ENCODE results near the gene TMEM87A.

The TMEM87A gene

DNA sequence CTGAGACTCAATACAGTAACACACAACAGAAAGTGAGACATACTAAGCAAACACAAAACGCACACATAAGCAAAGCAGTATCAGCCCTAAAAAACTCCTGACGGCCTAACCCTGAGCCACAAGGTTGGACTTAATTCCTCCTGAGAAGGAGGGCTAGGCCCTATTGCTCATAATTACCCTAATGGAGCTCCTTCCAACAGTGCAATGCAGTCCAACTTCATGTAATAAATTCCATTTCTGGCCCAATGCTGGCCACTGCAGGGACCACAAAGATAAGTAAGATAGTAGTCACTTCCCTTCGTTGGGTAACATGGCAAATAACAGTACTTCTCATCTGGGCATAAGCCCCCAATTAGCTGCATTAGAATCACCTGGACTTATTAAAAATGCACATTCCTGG lies 69.3 kb downstream of the TMEM87A start:
- DNase-seq (ENCODE audit: low spot score), result no peak

- DNase-seq (ENCODE audit: low spot score), result no peak
Observed at GRCh38 chr15:42202653-42203052, 70.6 kb downstream of the TMEM87A start.

GRCh38 chr15:42201801-42202200 lies 71.4 kb downstream of the TMEM87A start:
- DNase-seq (ENCODE audit: low spot score), result no peak

GRCh38 chr15:42199126-42199525 lies 74.1 kb downstream of the TMEM87A start:
- no peak for DNase-seq (ENCODE audit: low spot score)

DNA sequence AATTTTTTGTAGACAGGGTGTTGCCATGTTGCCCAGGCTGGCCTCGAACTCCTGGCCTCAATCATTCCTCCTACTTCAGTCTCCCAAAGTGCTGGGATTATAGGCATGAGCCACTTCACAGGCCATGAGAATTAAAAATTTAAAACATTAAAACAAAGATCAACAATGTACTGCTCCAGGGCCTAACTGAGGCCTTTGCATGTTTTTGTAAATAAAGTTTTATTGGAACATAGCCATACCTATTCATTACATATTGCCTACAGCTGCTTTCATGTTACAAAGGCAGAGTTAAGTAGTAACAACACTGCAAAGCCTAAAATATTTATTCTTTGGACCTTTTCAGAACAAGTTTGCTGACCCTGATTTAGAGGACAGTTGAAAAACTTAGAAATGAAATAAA lies 74.7 kb downstream of the TMEM87A start:
- no peak for DNase-seq (ENCODE audit: low spot score)

- DNase-seq (ENCODE audit: low spot score), result no peak
Observed at GRCh38 chr15:42194513-42194912, 78.7 kb downstream of the TMEM87A start.

- no peak for DNase-seq (ENCODE audit: low spot score)
Observed at GRCh38 chr15:42193383-42193782, 79.8 kb downstream of the TMEM87A start.

GRCh38 chr15:42191610-42192346 lies 81.5 kb downstream of the TMEM87A start:
- DNase-seq (ENCODE audit: low spot score), result no peak

- no peak for DNase-seq (ENCODE audit: low spot score)
Observed at GRCh38 chr15:42190370-42190769, 82.9 kb downstream of the TMEM87A start.

DNA sequence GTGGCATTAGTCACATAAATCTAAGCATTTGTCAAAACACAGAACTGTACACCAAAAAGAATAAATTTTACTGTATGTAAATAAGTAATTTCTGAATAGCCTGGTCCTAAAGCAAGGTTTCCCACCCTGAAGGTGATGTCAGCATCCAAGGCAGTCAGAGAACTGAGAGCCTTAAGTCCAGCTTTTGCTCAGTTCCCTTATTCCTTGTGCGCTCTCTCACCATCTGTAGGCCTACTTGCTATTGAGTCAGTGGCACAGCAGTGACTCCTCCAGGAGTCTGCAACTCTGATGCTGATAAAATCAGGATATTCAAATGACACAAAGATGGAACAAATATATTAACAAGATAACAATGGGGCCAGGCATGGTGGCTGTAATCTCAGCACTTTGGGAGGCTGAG lies 87.4 kb downstream of the TMEM87A start:
- no peak for DNase-seq (ENCODE audit: low spot score)

- DNase-seq (ENCODE audit: low spot score), result no peak
Observed at GRCh38 chr15:42184736-42185135, 88.5 kb downstream of the TMEM87A start.

DNA sequence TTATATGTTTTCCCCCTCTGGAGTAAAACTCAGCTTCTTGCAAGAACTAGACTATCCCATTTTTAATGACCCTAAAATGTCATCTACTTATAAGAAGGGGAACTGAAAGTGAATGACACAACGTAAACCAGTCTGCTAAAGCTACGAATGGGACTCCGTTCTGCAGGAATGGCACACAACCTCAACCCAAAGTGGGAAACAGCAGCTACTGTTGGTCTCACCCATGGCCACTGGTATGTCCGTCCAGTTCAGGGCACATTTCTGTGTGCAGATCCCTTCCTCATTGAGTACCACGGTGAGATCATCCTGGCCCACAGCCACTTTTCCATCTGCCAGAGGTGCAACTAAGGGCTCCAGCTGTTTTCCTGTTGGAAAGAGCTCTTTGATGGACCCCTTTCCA lies 88.9 kb downstream of the TMEM87A start:
- no peak for DNase-seq (ENCODE audit: low spot score)

DNA sequence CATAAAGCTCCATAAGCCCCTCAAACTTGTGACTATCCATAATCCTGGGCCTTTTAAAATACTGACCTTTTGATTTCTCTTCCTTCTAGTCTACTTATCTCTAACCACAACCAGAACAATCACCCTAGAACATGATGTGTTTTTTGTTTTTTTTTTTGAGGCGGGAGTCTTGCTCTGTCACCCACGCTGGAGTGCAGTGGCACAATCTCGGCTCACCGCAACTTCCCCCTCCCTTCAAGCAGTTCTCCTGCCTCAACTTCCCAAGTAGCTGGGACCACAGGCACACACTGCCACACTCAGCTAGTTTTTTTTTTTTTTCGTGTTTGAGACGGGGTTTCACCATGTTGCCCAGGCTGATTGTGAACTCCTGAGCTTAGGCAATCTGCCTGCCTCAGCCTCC lies 90.3 kb downstream of the TMEM87A start:
- DNase-seq (ENCODE audit: low spot score), result no peak

DNA sequence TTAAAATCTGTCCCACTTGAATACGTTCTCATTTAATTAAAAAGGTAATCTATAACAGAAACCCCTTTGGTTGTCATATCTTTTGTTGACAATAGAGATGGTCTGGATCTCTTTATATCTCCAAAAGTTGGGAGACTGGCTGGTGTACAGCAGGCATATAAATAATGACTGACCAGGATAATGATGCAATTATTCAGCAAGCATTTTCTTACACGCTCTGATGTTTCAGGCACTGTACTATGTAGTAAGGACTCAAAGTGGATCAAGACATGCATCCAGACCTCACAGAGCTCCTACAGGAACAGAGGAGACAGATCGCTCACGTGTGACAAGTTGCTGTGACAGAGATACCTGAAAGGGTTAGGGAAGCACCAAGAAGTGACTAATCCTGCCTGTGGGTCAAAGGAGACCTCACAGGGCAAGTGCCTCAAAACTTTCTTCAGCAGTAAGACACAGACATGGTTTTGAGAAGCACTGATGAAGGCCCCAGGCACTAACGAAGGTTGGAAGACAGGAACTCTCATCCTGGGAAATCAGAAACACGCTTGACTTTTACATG lies 90.8 kb downstream of the TMEM87A start:
- no peak for DNase-seq (ENCODE audit: low spot score)

DNA sequence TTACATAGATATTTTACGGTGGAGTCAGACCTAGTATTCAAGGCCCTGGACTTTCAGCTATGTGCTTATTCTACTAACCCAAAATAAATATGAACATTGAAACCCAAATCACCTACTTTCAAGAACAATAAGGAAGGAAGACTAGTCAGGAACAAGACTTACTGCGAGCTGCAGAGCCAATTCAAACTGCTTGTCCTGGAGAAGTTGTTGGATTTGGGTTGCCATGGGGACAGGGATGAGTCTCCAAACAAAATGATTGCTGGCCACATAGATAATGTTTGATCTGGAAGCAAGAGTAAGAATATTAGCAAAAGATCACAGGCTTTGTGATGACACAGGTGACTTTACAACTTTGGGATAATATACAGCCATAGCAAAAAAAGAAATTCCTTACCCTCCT lies 95.2 kb downstream of the TMEM87A start:
- no peak for DNase-seq (ENCODE audit: low spot score)

DNA sequence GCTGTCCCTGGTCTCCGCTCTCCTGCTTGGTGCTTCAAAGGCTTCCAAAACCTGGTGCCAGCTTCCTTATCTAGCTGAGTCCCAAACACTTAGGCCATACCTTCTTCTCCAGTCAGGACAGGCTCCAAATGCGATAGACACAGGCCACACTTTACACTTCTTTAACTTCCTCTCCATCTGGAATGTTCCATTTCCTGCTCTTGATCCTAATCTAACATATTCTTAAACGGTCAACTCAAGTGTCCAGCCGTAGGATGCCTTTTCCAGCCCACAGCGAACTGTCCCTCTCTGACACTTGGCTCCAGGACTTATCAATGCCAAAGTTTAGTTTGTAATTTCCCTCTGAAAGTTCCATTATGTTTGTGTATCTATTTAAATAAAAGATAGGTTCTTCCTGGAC lies 97.6 kb downstream of the TMEM87A start:
- no peak for DNase-seq (ENCODE audit: low spot score)

DNA sequence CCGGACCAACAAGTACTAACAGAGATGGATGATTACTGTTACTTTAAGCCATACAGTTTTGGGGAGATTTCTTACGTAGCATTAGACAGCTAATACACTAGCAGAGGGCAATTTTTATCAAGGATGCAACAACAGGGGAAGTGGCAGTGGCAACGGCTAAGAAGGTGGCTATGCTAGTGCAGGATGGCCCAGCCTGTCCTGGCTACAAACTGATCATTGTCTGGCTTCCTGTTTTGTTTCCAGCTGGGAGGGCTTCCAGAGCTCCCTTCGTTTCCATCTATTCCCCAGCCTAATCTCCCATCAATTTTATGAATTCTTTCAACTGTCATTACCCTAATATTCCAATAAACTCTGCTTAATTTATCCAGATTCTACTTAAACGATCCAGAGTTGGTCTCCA lies 100.8 kb downstream of the TMEM87A start:
- DNase-seq (ENCODE audit: low spot score), result no peak

DNA sequence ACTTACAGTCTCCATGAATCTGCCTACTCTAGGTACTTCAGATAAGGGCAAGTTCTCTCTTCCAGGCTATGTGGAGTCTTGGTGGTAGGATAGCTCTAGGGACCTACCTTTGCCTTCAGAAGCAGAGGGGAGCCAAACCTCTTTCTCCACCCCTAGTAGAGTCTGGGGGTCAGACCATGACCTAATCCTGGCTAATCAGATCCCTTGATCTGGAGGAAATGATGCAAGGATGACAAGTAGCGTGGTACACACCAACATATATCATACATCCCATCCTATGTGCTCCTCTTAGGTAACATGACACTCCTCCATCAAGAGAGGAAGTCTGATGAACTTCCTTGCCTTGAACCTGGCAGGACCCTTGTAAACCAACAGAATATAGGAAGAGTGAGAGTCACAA lies 101.4 kb downstream of the TMEM87A start:
- DNase-seq (ENCODE audit: low spot score), result no peak

DNA sequence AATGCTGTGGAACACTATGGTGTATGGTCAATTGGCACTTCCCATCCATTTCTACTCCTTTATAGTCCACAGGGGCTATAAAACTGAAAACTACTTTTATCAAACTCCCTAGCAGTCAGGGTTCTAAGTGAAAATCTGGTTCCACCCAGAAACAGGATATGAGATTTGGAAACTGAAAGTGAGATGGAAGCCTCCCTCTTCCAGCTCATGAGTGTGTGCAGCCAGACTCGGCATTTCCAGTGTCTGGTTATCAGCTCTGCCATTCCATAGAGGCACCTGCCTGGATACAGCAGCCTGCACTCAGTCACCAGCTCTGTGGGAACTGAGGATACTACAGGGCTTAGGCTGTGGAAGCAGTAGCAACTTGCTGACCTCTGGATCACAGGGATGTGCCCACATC lies 102.1 kb downstream of the TMEM87A start:
- no peak for DNase-seq (ENCODE audit: low spot score)

- no peak for DNase-seq (ENCODE audit: low spot score)
Observed at GRCh38 chr15:42166225-42166940, 106.8 kb downstream of the TMEM87A start.

DNA sequence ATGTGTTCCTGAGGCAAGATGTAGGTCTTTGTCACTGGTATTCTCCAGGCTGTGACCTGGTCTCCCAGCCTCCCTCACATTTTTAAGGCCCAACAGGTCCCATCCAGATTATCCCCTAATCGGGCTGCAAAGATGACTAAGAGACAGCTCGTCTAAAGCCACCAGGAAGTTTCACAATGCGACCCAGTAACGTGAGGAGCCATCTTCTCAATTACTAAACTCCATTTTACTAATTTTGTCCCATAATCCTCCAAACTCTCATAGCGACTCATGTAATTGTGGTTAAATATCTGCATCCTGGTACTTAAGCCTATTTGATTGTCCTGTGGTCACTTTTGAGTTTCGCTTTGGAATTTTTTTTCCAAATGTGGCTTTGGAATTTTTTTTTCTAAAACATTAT lies 108.1 kb downstream of the TMEM87A start:
- DNase-seq (ENCODE audit: low spot score), result no peak

GRCh38 chr15:42163947-42164550 lies 109.2 kb downstream of the TMEM87A start:
- no peak for DNase-seq (ENCODE audit: low spot score)

- DNase-seq (ENCODE audit: low spot score), result no peak
Observed at GRCh38 chr15:42163291-42163690, 109.9 kb downstream of the TMEM87A start.

All from iPS-NIHi11 (cell line).